Right ventricle myocardium inferior (tissue), 1 donor: ENCODE measurements around the gene ZNF524. TPM values are rescaled to one million over a fixed set of nuclear protein-coding genes. Genes with fewer than 3 reads are reported as not detected.

Experiments
- ATAC-seq: fragments of 200-7000 bp; cut with Tn5 transposase; one replicate; pipeline ENCODE4 v1.9.1; 2020; ENCODE audit warnings: mild to moderate bottlenecking, moderate library complexity
- DNase-seq: peaks from one replicate; pipeline ENCODE4 v3.0.0; 2021; ENCODE audit errors: missing footprints
- intact Hi-C: fragments of 100-400 bp; cut with DNase I; formaldehyde crosslinking; loops from one replicate; pipeline ENCODE4 v1.11.0; 2022
- total RNA-seq: library from RNA; stranded (reverse); fragmentation: NEBNext Ultra II Directional; extraction: Animal tissue kit (Norgen Biotek cat#: 25700); gene quantifications from one replicate; pipeline ENCODE4 v1.2.1, GENCODE V29; 2021
- donor health status: DM: no; HTN: yes; CAD: no; lungs with severe emphysema.

Gene ZNF524
- total RNA-seq, 1 donor from 2014 or later, result 16.9 TPM

GRCh38 chr19:55644191-55644833, 44.2 kb downstream of the ZNF524 start:
- ATAC-seq (no peak), DNase-seq (no peak)
- intact Hi-C loops, result no loop called here

GRCh38 chr19:55644842-55645511, 44.9 kb downstream of the ZNF524 start:
- no peak for ATAC-seq
- no peak for DNase-seq
- intact Hi-C loops, result no loop called here

- DNase-seq, result no peak
- intact Hi-C loops, result no loop called here
- ATAC-seq, result no peak
Observed at GRCh38 chr19:55645512-55645881, 45.4 kb downstream of the ZNF524 start.

GRCh38 chr19:55646889-55647731, 47.0 kb downstream of the ZNF524 start:
- DNase-seq, result no peak
- intact Hi-C loops, result no loop called here
- no peak for ATAC-seq

- intact Hi-C loops, result no loop called here
- no peak for DNase-seq
- peak; percentile 60 for ATAC-seq
Observed at GRCh38 chr19:55647732-55648584, 47.9 kb downstream of the ZNF524 start, which contains the start of gene CCDC106. Gene CCDC106 (plus strand): TSS chr19:55648212. CDS start chr19:55649047, 835 bp downstream.

GRCh38 chr19:55648585-55649267, 48.6 kb downstream of the ZNF524 start:
- intact Hi-C loops, result no loop called here
- ATAC-seq (no peak), DNase-seq (no peak)

- no peak for ATAC-seq
- intact Hi-C loops, result loop anchor here (5.0 kb wide), 1 partner anchor 52 kb away; the partner anchor contains the start of gene FIZ1
- DNase-seq, result no peak
Observed at GRCh38 chr19:55649268-55650125, 49.4 kb downstream of the ZNF524 start.

- no peak for ATAC-seq
- intact Hi-C loops, result loop anchor here (5.0 kb wide), 1 partner anchor 53 kb away; the partner anchor contains the start of gene FIZ1
- no peak for DNase-seq
Observed at GRCh38 chr19:55650126-55650557, 50.1 kb downstream of the ZNF524 start.

- ATAC-seq (no peak), DNase-seq (no peak)
- intact Hi-C loops, result loop anchor here (5.0 kb wide), 1 partner anchor 53 kb away; the partner anchor contains the start of gene FIZ1
Observed at GRCh38 chr19:55650602-55651230, 50.6 kb downstream of the ZNF524 start.

GRCh38 chr19:55651236-55651635, 51.1 kb downstream of the ZNF524 start:
- DNase-seq (no peak), ATAC-seq (no peak)
- intact Hi-C loops, result loop anchor here (5.0 kb wide), 1 partner anchor 54 kb away; the partner anchor contains the start of gene FIZ1

GRCh38 chr19:55652311-55653128, 52.4 kb downstream of the ZNF524 start:
- intact Hi-C loops, result loop anchor here (5.0 kb wide), 1 partner anchor 55 kb away; the partner anchor contains the start of gene FIZ1
- DNase-seq (no peak), ATAC-seq (no peak)

Other genes starting within 250 kb of the ZNF524 start
- not detected for gene COX6B2, start 245.6 kb upstream of the ZNF524 start, total RNA-seq
- not detected for gene GARIN5B, start 237.0 kb upstream of the ZNF524 start, total RNA-seq
- not detected for gene IL11, start 229.8 kb upstream of the ZNF524 start, total RNA-seq
- not detected for gene TMEM190, start 223.5 kb upstream of the ZNF524 start, total RNA-seq
- 0.24 TPM for gene TMEM238, start 216.0 kb upstream of the ZNF524 start, total RNA-seq
- 664 TPM for gene RPL28, start 214.4 kb upstream of the ZNF524 start, total RNA-seq
- gene UBE2S, start 192.5 kb upstream of the ZNF524 start, total RNA-seq, result 31.2 TPM
- not detected for gene SHISA7, start 157.0 kb upstream of the ZNF524 start, total RNA-seq
- gene ISOC2, start 138.6 kb upstream of the ZNF524 start, total RNA-seq, result 55.2 TPM
- gene C19orf85, start 135.5 kb upstream of the ZNF524 start, total RNA-seq, result not detected
- 5.7 TPM for gene ZNF628, start 123.7 kb upstream of the ZNF524 start, total RNA-seq
- 5.6 TPM for gene NAT14, start 115.1 kb upstream of the ZNF524 start, total RNA-seq
- 3.4 TPM for gene SSC5D, start 111.9 kb upstream of the ZNF524 start, total RNA-seq
- 12.7 TPM for gene SBK2, start 63.2 kb upstream of the ZNF524 start, total RNA-seq
- gene SBK3, start 54.7 kb upstream of the ZNF524 start, total RNA-seq, result 17.6 TPM
- 13.1 TPM for gene ZNF579, start 19.4 kb upstream of the ZNF524 start, total RNA-seq
- 14.8 TPM for gene FIZ1, start 771 bp upstream of the ZNF524 start, total RNA-seq
- gene ZNF865, start 5.4 kb downstream of the ZNF524 start, total RNA-seq, result 16.9 TPM
- gene ZNF784, start 24.3 kb downstream of the ZNF524 start, total RNA-seq, result 11.1 TPM
- 13.2 TPM for gene ZNF580, start 40.7 kb downstream of the ZNF524 start, total RNA-seq
- gene ZNF581, start 43.4 kb downstream of the ZNF524 start, total RNA-seq, result 7.4 TPM
- 17.4 TPM for gene CCDC106, start 47.9 kb downstream of the ZNF524 start, total RNA-seq
- 74.5 TPM for gene U2AF2, start 54.7 kb downstream of the ZNF524 start, total RNA-seq
- gene EPN1, start 74.9 kb downstream of the ZNF524 start, total RNA-seq, result 213 TPM
- gene NLRP9, start 138.1 kb downstream of the ZNF524 start, total RNA-seq, result not detected
- gene RFPL4A, start 158.8 kb downstream of the ZNF524 start, total RNA-seq, result not detected
- not detected for gene RFPL4AL1, start 168.8 kb downstream of the ZNF524 start, total RNA-seq
- gene NLRP11, start 231.7 kb downstream of the ZNF524 start, total RNA-seq, result not detected
- not detected for gene NLRP4, start 236.3 kb downstream of the ZNF524 start, total RNA-seq